Raji (cell line): Measurements from ENCODE around the gene ABHD15.

ENCODE experiments used
- POLR2A ChIP-seq: IDR thresholded peaks from 2 replicates; pipeline ENCODE4 v1.6.1; 2011; ENCODE audit warnings: low read depth, low read length, control low read depth; ENCODE audit not compliant: insufficient read depth

ABHD15 gene

DNA sequence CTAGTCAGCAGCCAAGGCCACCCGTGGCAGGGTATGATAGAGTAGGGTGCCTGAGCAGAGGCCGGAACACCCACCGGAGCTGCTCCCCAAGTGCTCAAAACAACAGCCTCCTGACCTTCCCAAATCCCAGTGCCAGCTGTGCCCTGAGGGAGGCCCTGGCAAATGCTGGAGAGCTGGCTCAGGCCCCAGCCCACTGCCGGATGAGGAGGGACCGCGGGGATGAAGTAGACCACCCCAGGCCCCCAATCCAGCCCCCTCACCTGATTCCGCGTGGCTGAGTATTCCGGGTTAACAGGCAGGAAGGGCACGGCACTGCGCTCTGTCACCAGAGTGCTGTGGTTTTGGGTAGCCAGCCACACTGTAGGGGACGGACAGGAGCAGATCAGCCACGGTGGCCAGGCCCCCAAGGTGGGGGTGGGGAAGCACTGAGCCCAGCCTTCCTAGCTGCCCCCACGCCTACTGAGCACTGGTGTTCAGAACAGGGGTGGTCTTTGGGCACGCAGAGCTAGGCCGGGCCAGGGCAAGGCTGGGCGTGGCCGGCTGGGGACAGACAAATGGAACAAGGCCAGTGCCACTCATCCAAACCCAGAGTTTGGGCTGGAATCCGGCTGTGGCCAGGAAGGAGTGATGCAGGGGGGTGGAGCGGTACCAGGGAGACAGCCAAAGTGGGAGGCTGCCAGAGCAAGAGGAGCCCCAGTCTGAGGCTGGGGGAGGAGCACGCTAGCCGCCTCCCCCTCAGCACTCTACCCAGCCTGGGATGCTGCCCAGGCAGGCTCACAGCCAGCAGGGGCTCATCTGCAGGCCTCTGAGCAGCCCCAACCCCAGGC is 10.8 kb upstream of the ABHD15 start:
- no peak for TF ChIP-seq POLR2A

DNA sequence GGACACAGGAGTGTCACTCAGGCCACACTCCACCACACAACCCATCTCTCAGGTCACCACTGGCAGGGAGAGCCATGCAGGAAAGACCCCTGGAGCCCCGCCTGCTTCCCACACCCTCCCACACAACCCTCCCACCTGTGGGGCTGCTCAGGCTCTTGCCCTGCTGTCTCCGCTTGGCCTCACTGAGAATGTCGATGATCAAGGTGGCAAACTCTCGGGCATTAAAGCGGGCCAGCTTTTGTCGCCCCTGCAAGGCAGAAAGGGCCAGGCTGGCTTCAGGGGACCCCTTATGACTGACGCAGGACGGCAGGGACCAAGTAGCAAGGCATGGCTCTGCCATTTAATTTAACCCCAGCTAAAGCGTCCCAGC is 10.1 kb upstream of the ABHD15 start:
- TF ChIP-seq POLR2A, result no peak

DNA sequence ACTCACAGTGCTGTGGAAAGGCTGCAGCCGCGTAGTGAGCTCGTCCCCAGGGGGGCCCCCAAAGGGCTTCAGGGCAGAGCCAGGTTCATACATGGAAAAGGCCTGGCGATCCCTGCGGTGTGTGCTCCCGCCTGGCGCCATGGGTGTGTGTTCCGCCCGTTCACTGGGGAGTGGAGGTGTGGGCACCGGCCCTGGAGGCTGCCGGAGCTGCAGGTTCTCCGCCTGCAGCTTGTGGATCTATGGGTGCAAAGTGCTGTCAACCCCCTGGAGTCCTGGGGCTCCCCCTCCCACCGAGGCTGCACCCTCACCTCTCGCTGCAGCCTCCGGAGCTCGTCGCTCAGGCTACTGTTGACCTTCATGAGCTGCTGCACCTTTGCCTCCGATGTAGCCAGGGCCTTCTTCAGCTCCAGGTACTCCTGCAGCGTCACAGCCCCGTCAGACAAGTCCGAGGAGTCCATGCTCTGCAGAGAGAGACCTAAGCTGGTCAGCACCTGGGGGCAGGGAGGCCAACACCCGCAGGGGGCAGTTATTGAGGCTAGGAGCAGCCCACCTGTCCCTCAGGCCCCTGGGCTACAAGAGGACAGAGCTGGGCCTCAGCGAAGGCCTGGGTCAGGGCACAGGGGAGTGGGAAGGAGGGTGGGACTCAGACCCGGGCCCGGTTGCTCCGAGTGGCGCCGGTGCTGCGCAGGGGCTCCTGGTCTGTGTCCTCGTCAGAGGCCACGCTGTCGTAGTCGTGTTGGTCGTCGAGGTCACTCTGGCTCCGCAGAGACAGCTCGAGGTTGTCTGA is 9.6 kb upstream of the ABHD15 start:
- no peak for TF ChIP-seq POLR2A

DNA sequence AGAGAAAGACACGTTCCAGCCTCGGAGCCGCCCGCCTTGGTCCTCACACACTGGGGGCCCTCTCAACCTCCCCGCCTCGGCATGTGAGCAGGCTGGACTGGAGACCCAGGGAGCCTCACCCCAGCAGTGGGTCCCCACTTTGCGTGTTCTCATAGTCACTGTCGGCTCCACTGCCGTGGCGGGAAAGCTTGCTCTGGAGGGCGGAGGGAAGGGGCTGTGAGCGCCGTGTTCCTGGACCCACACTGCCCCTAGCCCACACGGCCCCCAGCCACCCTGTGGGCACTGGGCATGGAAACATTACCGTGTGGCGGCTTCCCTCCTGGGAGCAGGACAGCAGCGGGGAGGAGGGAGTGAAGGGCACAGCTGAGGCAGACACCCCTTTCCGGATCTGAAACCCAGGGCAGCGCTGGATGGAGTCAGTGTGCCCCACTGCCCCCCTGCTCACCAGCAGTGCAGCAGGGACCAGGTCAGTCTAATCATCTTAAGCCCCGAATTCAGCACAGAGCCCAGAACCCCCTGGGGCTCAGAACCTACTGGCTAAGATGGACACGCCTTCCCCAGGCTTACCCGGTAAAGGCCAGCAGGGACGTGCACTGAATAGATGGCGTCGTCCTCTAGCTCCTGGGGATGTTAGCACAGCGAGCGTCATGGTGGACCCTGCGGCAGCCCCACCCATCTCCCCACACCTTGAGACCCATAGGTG is 8.8 kb upstream of the ABHD15 start:
- no peak for TF ChIP-seq POLR2A

DNA sequence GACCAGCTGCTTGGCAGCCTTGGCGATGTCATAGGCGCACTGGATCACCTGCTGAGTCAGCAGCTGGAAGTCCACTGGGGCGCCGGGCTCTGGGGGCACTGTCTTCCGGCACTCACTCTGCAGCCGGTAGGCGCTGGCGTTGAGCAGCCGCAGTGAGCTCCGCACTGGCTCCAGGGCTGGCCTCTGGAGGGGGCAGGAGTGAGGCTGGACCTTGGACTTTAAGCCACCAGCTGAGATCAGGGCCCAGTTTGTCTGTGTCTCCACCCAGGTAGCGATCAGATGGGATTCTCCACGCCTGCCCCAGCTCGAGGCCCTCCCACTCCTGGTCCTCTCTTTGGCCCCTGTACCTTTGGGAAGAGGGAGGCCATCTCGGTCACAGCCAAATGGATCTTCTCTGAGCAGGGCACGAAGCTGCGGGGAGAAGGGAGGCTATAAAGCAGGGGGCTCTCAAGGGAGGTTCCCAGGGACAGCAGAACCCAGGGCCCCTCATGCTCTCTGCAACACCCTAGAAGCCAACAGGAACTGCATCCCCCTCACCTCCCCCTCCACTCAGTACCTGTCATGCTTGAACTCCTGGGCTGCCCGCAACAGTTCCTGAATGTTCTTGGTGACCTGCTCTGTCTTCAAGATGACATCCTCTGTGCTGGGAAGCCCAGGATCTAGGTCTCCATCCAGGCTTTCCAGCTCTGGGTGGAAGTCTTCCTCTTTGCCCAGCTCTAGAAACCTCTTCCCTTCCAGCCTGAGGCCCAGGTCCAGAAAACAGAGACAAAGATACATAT is 8.1 kb upstream of the ABHD15 start:
- TF ChIP-seq POLR2A, result no peak

DNA sequence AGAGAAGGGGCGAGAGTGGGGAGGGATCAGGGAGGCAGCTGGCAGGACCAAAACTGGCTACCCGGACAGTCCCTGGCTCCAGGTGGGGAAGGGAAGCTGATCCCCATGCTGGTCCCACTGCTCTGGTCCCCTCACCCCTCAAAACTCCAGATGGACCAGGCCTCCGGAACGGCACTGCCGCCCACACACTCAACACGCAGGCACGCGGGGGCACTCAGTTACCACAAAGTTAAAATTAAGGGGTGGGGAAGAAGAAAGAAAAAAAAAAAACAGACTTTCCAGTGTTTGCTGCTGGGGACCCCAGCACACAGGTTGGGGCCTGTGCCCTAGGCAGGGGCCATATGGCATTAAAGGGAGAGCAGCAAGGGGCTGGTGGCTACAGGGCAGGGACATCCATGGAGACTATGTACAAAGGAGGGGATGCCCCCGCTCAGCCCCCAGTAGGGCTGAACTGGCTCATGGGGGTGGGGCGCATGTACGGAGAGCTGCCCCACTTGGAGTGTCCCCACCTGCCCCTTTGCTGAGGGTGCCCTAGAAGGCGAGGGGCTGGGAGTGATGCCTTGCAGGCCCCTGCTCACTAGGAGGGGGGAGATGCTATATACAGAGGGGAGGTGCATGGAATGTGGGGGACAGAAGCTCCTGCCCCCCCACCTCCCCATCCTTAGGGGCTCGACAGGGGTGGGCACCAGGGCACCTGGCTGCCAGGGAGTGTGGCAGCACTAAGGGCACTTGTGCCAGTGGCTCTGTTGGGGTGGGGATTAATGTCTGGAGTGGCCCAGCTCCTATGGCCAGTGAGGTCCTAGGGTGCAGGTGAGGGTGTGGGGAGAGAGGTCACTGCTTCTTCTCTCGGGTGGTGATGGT is 7.3 kb upstream of the ABHD15 start:
- TF ChIP-seq POLR2A, result no peak

DNA sequence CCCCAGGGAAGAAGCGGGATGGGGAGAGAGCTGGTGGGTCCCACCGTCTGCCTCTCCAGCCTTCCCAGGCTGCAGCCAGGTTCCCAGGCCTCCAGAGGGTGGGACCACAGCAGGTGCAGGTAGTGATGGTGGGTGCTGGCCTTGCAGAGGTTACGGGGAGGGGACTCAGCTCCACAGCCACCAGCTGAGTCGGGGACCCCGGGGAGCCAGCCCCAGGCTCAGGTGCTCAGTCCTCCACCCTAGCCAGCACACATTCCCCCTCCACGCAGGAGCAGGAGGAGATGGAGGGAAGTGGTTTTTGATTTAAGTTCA is 6.7 kb upstream of the ABHD15 start:
- TF ChIP-seq POLR2A, result no peak

DNA sequence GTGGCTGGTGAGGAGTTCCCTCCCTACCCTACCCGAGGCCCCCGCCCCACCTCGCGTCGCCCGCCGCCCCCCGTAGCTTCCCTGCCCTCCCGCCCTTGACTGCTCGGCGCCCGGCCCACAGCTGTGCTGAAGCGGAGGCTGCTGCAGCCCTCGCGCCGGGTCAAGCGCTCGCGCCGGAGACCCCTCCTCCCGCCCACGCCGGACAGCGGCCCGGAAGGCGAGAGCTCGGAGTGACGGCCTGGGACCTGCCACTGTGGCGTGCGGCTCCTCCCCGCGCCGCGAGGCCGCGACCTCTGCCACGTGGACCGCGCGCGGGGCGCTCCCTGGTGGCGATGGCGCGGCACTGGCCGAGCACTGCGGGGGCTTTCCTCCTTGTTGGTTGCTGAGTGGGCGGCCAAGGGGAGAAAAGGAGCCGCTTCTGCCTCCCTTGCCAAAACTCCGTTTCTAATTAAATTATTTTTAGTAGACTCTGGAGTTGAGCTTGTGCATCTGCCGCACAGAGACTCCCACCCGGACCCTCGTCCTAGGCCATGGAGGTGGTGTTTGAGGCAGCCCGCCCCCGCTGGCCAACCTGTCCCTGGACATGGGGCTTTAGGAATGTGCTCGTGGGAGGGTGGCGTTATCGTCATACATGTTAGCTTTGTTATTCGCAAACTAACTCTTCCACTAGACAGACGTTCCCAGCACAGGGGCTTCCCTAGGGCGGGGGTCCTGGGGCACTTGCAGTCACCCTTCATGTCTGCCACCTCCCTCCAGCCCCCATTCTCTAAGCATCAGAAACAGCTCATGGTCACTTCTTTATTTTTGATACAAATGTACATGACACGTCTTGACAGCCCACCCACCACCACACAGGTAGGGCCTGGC is 6.1 kb upstream of the ABHD15 start:
- TF ChIP-seq POLR2A, result no peak

DNA sequence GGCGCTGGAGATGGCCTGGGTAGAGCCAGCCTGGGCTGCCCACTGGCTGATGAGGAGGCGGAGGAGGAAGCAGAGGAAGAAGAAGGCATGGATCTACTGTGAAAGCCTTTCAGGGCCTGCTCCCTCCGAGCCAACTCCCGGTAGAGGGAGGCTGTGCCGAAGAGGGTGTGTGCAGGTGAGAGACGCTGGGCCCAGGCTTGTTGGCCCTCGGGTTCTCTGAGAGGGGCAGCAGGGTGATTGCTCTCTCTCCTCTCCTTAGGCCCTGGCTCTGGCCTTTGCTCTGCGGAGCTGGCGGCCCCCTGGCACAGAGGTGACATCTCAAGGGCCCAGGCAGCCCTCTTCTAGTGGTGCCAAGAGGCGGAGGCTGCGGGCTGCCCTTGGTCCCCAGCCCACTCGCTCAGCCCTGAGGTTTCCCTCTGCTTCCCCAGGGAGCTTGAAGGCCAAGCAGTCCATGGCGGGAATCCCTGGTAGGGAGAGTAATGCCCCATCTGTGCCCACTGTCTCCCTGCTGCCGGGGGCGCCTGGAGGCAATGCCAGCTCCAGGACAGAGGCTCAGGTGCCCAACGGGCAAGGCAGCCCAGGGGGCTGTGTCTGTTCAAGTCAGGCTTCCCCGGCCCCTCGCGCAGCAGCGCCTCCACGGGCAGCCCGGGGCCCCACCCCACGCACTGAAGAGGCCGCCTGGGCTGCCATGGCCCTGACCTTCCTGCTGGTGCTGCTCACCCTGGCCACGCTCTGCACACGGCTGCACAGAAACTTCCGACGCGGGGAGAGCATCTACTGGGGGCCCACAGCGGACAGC is 5.2 kb upstream of the ABHD15 start:
- TF ChIP-seq POLR2A, result no peak

DNA sequence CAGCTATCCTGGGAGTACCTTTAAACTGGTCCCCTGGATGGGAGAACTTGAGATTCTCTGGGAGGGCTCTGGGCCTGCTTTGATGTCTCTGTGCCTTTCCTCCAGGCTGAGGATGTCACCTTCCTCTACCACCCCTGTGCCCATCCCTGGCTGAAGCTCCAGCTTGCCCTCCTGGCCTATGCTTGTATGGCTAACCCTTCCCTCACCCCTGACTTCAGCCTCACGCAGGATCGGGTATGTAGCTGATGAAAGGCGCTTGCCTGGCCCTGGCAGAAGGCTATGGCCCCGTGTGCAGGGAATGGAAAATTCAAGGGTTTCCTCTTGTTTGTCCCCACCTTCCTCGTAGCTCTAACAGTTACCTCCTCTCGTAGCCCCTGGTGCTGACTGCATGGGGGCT is 4.6 kb upstream of the ABHD15 start:
- TF ChIP-seq POLR2A, result no peak

DNA sequence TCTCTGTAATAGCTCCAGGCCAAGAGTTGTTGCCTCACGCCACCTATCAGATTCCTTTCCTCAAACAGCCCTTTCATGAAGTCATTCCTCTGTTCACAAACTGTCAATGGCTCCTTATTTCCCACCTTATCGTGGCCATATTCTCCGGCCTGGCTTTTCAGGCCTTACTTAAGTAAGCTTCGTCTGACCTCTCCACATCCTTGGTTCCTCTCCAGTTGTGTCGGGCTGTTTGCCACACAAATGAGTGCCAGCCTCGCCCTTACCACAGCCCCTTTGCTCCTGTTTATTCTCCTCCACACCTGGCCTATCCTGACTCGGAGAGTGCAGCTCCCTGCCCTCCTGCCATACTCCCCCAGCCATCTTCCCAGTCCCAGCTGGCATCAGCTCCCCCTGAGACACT is 3.7 kb upstream of the ABHD15 start:
- no peak for TF ChIP-seq POLR2A

DNA sequence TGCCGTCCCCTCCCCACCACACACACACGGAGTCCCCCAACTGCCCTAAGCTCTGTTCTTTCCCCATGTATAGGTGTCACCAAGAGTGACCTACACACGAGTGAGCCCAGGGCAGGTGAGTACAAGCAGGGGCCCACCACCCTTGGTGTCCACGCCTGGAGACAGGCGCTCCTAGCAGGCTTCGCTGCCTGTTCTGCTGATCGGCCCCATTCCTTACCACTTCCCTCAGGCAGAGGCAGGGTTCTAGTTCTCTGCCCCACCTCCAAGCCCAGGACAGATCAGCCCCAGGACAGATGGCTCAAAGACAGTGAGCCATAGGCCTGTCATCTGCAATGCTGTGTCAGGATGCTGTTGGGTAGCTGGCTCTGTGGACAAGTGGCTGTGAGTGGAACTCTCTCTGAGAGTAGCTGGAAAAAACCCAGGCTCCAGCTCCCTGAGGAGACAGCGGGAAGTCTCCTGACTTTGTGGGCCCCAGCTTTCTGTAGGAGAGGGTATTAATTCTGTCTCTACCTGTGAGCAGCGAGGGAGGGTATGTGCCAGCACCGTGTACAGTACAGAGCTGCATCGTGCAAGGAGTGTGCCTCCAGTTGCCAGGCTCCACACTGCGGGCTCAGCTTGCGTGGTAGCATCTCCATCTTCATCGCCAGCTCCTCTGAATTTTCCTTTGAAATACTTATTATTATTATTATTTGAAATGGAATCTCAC is 2.6 kb upstream of the ABHD15 start:
- TF ChIP-seq POLR2A, result no peak
